ENCODE results near the gene CTIF. TPM values are rescaled to one million over a fixed set of nuclear protein-coding genes. Genes with fewer than 3 reads are reported as not detected.

The CTIF gene
- total RNA-seq, 2 experiments from 2014 or later: 0.06 to 0.38 TPM

DNA sequence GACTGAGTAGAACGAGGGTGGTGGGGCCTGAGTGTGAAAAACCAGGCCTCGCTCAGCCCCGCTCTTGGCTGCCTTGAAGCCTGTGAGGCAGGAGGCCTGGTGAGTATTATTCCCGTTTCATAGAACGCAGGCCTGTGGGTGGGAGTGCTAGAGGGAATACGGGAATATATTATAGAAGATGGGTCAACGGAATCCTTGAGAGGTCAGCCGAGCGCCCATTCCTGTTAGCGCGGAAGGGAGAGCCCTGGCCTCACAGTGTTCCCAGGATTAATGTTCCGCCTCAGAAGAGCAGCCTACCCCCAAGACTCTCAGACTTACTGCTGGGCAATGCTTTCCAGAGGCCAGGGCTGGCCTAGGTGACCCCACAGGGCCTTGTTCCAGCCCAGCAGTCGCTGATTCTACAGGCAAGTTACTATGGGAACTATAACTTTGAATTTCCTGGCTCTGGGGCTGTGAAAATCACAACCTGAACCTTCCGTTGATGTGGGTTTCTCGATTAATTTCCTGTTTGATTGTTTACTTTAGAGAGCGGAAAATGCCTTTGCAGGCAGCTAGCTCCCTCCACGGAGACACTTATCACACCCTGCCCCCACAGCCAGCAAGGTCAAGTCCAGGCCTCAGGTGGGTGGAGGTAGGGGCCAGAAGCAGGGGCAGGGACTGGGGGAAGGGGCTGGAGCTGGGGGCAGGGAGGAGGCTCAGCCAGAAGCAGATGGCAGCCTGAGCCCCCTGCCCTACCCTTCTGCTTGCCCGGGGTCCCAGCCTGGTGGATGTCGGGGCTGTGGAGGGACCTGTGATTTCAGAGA, 303.6 kb downstream of the CTIF start:
- no TSS peak for BruUV-seq (replicated peaks)

DNA sequence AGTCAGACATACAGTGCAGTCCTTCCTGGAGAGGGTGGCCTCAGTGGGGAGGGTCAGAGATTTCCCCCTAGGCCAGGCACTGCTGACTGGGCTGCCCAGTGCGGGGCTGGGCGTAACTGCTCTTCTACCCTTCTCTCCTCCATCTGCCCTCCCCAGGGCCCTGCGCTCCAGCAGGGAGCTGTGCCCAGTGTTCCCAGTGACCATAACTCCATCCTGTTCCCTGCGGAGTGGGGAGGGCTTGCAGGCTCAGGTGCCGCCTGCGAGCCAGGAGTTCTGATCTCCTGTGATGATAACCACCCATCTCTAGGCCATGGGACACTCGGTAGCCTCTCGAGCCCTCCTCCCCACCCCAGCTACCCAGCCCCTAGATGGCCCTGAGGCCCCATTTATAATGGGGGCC, 304.3 kb downstream of the CTIF start:
- no peak overlapping the region for H2AFZ ChIP-seq (ENCODE audit: low read length)
- no peak overlapping the region for H3K4me2 ChIP-seq (ENCODE audit: low read length)
- CTCF ChIA-PET (ENCODE audit: unreplicated experiment): no interaction called here
- H3K27ac ChIP-seq (ENCODE audit: low read depth, low read length, poor library complexity, severe bottlenecking): no peak overlapping the region
- no peak overlapping the region for H3K4me3 ChIP-seq (ENCODE audit: low read depth, low read length, poor library complexity, severe bottlenecking)
- H3K79me2 ChIP-seq (ENCODE audit: insufficient read depth, low read depth, low read length): no peaks in the 10 kb centered on the region
- no peaks in the 10 kb centered on the region for H3K9me3 ChIP-seq (ENCODE audit: low read length)
- BruUV-seq (replicated peaks): no TSS peak
- POLR2A ChIA-PET: no interaction called here
- no peaks in the 10 kb centered on the region for H3K36me3 ChIP-seq (ENCODE audit: insufficient read depth, low read length)
- H4K20me1 ChIP-seq (ENCODE audit: insufficient read depth, low read length): no peaks in the 10 kb centered on the region
- H3K4me1 ChIP-seq (ENCODE audit: insufficient read depth, low read length, poor library complexity, severe bottlenecking): peaks cover 27% of the 10 kb centered on the region
- intact Hi-C loops (cut with micrococcal nuclease; ENCODE audit: unreplicated experiment): no loop called here
- DNase-seq (ENCODE audit: low spot score): no peak
- H3K9me2 ChIP-seq (ENCODE audit: insufficient read depth, low read length): no peaks in the 10 kb centered on the region
- TF ChIP-seq, protein P1, sequence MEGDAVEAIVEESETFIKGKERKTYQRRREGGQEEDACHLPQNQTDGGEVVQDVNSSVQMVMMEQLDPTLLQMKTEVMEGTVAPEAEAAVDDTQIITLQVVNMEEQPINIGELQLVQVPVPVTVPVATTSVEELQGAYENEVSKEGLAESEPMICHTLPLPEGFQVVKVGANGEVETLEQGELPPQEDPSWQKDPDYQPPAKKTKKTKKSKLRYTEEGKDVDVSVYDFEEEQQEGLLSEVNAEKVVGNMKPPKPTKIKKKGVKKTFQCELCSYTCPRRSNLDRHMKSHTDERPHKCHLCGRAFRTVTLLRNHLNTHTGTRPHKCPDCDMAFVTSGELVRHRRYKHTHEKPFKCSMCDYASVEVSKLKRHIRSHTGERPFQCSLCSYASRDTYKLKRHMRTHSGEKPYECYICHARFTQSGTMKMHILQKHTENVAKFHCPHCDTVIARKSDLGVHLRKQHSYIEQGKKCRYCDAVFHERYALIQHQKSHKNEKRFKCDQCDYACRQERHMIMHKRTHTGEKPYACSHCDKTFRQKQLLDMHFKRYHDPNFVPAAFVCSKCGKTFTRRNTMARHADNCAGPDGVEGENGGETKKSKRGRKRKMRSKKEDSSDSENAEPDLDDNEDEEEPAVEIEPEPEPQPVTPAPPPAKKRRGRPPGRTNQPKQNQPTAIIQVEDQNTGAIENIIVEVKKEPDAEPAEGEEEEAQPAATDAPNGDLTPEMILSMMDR (conservative IDR thresholded peaks at IDR 0.05; ENCODE audit: low read length): no peak
- no peak for TF ChIP-seq EZH2phosphoT487 (IDR thresholded peaks at IDR 0.05; ENCODE audit: borderline replicate concordance, low read depth, low read length)

More for the DNA sequence above, 303.6 kb downstream of the CTIF start:
- intact Hi-C loops (cut with micrococcal nuclease; ENCODE audit: unreplicated experiment): no loop called here
- peak overlapping the region; percentile 18 for H3K27ac ChIP-seq (ENCODE audit: low read depth, low read length, poor library complexity, severe bottlenecking)
- no peaks in the 10 kb centered on the region for H3K79me2 ChIP-seq (ENCODE audit: insufficient read depth, low read depth, low read length)
- peaks cover 32% of the 10 kb centered on the region for H3K4me1 ChIP-seq (ENCODE audit: insufficient read depth, low read length, poor library complexity, severe bottlenecking)
- H3K9me2 ChIP-seq (ENCODE audit: insufficient read depth, low read length): no peaks in the 10 kb centered on the region
- no peaks in the 10 kb centered on the region for H4K20me1 ChIP-seq (ENCODE audit: insufficient read depth, low read length)
- H3K4me2 ChIP-seq (ENCODE audit: low read length): peak overlapping the region; percentile 56
- H3K36me3 ChIP-seq (ENCODE audit: insufficient read depth, low read length): no peaks in the 10 kb centered on the region
- H3K4me3 ChIP-seq (ENCODE audit: low read depth, low read length, poor library complexity, severe bottlenecking): no peak overlapping the region
- DNase-seq (ENCODE audit: low spot score): peak; percentile 45
- CTCF ChIA-PET (ENCODE audit: unreplicated experiment): no interaction called here
- peak overlapping the region; percentile 14; the same call in 1 of the 2 replicates for H2AFZ ChIP-seq (ENCODE audit: low read length)
- H3K9me3 ChIP-seq (ENCODE audit: low read length): no peaks in the 10 kb centered on the region
- POLR2A ChIA-PET: no interaction called here
- TF ChIP-seq, protein P1 (conservative IDR thresholded peaks at IDR 0.05; ENCODE audit: low read length): no peak
- no peak for TF ChIP-seq EZH2phosphoT487 (IDR thresholded peaks at IDR 0.05; ENCODE audit: borderline replicate concordance, low read depth, low read length)

DNA sequence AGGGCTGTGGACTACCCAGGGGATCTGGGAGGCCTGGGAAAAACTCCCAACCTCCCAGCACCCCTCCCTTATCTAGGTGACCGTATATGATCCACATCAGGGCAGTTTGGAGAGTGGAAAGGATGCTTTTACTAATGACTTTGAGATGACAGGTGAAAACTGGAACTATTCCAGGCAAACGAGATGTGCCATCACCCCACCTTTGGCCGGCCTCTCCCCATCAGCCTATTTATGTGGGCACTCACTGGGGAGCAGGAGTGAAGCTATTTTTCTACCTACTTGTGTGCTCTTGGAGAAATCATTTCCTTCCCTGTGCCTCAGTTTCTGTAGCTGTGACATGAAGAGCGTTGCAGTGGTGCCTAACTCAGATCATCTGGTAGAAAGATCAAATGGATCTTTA, 304.8 kb downstream of the CTIF start:
- no peak overlapping the region for H3K27ac ChIP-seq (ENCODE audit: low read depth, low read length, poor library complexity, severe bottlenecking)
- H3K9me3 ChIP-seq (ENCODE audit: low read length): no peaks in the 10 kb centered on the region
- CTCF ChIA-PET (ENCODE audit: unreplicated experiment): no interaction called here
- no peak for TF ChIP-seq EZH2phosphoT487 (IDR thresholded peaks at IDR 0.05; ENCODE audit: borderline replicate concordance, low read depth, low read length)
- TF ChIP-seq, protein P1 (conservative IDR thresholded peaks at IDR 0.05; ENCODE audit: low read length): no peak
- no peak overlapping the region for H2AFZ ChIP-seq (ENCODE audit: low read length)
- H3K4me3 ChIP-seq (ENCODE audit: low read depth, low read length, poor library complexity, severe bottlenecking): no peak overlapping the region
- no peak overlapping the region for H3K4me2 ChIP-seq (ENCODE audit: low read length)
- intact Hi-C loops (cut with micrococcal nuclease; ENCODE audit: unreplicated experiment): no loop called here
- H3K4me1 ChIP-seq (ENCODE audit: insufficient read depth, low read length, poor library complexity, severe bottlenecking): peaks cover 23% of the 10 kb centered on the region
- no peaks in the 10 kb centered on the region for H3K9me2 ChIP-seq (ENCODE audit: insufficient read depth, low read length)
- no peaks in the 10 kb centered on the region for H3K79me2 ChIP-seq (ENCODE audit: insufficient read depth, low read depth, low read length)
- POLR2A ChIA-PET: no interaction called here
- no peak for DNase-seq (ENCODE audit: low spot score)
- no peaks in the 10 kb centered on the region for H3K36me3 ChIP-seq (ENCODE audit: insufficient read depth, low read length)
- H4K20me1 ChIP-seq (ENCODE audit: insufficient read depth, low read length): no peaks in the 10 kb centered on the region
- BruUV-seq (replicated peaks): no TSS peak

All from OCI-LY7 (cell line).